ENCODE results near the gene GALNT7.
A peak's percentile ranks its signal among the peaks of the same experiment; 100 is the strongest.

The GALNT7 gene

GRCh38 chr4:173357939-173358338 is 189.3 kb downstream of the GALNT7 start:
- DNase-seq (ENCODE audit: low spot score): no peak

- DNase-seq (ENCODE audit: low spot score): no peak
These were observed 192.1 kb downstream of the GALNT7 start for GRCh38 chr4:173360587-173361221.

GRCh38 chr4:173362666-173363065 is 194.1 kb downstream of the GALNT7 start:
- no peak for DNase-seq (ENCODE audit: low spot score)

- DNase-seq (ENCODE audit: low spot score): no peak
These were observed 196.9 kb downstream of the GALNT7 start for GRCh38 chr4:173365359-173365996.

GRCh38 chr4:173367285-173367684 is 198.7 kb downstream of the GALNT7 start:
- DNase-seq (ENCODE audit: low spot score): no peak

GRCh38 chr4:173367946-173368345 is 199.3 kb downstream of the GALNT7 start:
- no peak for DNase-seq (ENCODE audit: low spot score)

GRCh38 chr4:173370130-173370476 is 201.5 kb downstream of the GALNT7 start:
- peak; percentile 69 for DNase-seq (ENCODE audit: low spot score)

GRCh38 chr4:173370477-173371291 is 202.1 kb downstream of the GALNT7 start, which contains the start of gene SAP30:
TSS of gene SAP30 (plus strand) at chr4:173370954. CDS start at chr4:173371183, 229 bp downstream.
- peak; percentile 96 for DNase-seq (ENCODE audit: low spot score)

- DNase-seq (ENCODE audit: low spot score): peak; percentile 52
These were observed 202.9 kb downstream of the GALNT7 start for GRCh38 chr4:173371292-173372192.

Data from germinal center (tissue), 1 donor.